ENCODE data around the gene CD302. TPM values are rescaled to one million over a fixed set of nuclear protein-coding genes. Genes with fewer than 3 reads are reported as not detected.

The CD302 gene
- total RNA-seq, 1 experiment from 2014 or later, result 3.3 TPM

DNA sequence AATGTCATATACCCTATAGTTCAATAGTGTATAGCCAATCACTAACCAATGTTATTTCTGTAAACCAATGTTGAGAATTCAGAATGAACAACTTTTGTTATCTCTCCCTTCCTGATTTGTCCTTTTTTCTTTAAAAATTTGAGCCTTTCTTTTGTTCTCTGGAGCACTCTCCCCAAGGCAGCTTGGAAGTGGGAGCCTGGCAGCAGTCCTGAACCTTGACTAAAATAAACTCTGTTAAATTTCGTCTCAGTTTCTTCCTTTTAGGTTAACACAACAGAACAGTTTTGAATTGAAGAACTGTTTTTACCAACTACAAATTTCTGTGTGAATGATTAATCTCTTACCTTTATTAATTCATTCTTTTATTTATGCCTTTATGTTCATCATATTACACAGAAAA lies 35.9 kb downstream of the CD302 start:
- CTCF ChIA-PET, result no interaction called here
- POLR2A ChIA-PET, result no interaction called here
- in situ Hi-C loops (cut with HindIII; ENCODE audit: low pct_unique_long_range_greater_than_20kb, low sequenced_read_pairs) (no loop called here), intact Hi-C loops (cut with micrococcal nuclease; ENCODE audit: unreplicated experiment) (no loop called here)
- ATAC-seq (no peak), DNase-seq (ENCODE audit: low read depth, low spot score) (no peak)
- H3K36me3 ChIP-seq (ENCODE audit: control insufficient read depth, insufficient read depth, low read length), result peaks cover 71% of the 10 kb centered on the region
- no peaks in the 10 kb centered on the region for H3K27me3 ChIP-seq (ENCODE audit: control insufficient read depth, insufficient read depth, low read length)
- H3K4me3 ChIP-seq (ENCODE audit: low read depth in 2 of 2, low read length in 2 of 2), result no peak overlapping the region
- H3K4me1 ChIP-seq (ENCODE audit: control insufficient read depth, insufficient read depth, low read length), result peaks cover 5% of the 10 kb centered on the region; the same call in 1 of the 2 replicates
- no TSS peak for BruUV-seq (replicated peaks)
- H3K27ac ChIP-seq (ENCODE audit: low read length), result no peak overlapping the region
- H3K9me3 ChIP-seq (ENCODE audit: control insufficient read depth, insufficient read depth, low read depth, low read length), result no peaks in the 10 kb centered on the region
- TF ChIP-seq, protein P1, sequence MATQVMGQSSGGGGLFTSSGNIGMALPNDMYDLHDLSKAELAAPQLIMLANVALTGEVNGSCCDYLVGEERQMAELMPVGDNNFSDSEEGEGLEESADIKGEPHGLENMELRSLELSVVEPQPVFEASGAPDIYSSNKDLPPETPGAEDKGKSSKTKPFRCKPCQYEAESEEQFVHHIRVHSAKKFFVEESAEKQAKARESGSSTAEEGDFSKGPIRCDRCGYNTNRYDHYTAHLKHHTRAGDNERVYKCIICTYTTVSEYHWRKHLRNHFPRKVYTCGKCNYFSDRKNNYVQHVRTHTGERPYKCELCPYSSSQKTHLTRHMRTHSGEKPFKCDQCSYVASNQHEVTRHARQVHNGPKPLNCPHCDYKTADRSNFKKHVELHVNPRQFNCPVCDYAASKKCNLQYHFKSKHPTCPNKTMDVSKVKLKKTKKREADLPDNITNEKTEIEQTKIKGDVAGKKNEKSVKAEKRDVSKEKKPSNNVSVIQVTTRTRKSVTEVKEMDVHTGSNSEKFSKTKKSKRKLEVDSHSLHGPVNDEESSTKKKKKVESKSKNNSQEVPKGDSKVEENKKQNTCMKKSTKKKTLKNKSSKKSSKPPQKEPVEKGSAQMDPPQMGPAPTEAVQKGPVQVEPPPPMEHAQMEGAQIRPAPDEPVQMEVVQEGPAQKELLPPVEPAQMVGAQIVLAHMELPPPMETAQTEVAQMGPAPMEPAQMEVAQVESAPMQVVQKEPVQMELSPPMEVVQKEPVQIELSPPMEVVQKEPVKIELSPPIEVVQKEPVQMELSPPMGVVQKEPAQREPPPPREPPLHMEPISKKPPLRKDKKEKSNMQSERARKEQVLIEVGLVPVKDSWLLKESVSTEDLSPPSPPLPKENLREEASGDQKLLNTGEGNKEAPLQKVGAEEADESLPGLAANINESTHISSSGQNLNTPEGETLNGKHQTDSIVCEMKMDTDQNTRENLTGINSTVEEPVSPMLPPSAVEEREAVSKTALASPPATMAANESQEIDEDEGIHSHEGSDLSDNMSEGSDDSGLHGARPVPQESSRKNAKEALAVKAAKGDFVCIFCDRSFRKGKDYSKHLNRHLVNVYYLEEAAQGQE (IDR thresholded peaks at IDR 0.05; ENCODE audit: insufficient read depth in 1 of 2, low read depth in 2 of 2, low read length in 1 of 2), result no peak
- TF ChIP-seq POLR2AphosphoS5 (IDR thresholded peaks at IDR 0.05; ENCODE audit: low read depth, low read length) (no peak), SIN3A (IDR thresholded peaks at IDR 0.05; ENCODE audit: borderline replicate concordance, insufficient read depth, low read depth, low read length) (no peak), TCF7L2 (IDR thresholded peaks at IDR 0.05; ENCODE audit: low read depth, low read length) (no peak)
- TF ChIP-seq, protein P2, sequence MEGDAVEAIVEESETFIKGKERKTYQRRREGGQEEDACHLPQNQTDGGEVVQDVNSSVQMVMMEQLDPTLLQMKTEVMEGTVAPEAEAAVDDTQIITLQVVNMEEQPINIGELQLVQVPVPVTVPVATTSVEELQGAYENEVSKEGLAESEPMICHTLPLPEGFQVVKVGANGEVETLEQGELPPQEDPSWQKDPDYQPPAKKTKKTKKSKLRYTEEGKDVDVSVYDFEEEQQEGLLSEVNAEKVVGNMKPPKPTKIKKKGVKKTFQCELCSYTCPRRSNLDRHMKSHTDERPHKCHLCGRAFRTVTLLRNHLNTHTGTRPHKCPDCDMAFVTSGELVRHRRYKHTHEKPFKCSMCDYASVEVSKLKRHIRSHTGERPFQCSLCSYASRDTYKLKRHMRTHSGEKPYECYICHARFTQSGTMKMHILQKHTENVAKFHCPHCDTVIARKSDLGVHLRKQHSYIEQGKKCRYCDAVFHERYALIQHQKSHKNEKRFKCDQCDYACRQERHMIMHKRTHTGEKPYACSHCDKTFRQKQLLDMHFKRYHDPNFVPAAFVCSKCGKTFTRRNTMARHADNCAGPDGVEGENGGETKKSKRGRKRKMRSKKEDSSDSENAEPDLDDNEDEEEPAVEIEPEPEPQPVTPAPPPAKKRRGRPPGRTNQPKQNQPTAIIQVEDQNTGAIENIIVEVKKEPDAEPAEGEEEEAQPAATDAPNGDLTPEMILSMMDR (IDR thresholded peaks at IDR 0.05), result no peak

DNA sequence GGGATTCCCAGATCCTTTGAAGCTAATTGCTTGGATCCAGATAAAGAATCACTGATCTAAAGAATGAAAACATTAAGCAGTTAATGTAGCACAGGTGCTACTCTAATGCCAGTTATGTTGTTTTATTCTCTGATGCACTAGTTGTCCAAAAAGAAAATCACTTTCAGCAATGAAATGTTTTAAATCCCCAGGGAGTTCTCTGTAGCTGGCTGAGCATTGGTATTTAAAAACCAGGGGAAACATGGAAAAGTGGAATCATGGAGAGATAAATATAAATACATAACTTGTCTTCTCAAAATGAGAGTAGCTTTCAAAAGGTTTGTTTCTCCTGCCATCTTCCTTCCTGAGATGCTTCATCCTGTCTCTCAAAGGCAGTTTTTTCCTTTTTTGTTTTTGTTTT lies 37.7 kb downstream of the CD302 start:
- TF ChIP-seq SIN3A (IDR thresholded peaks at IDR 0.05; ENCODE audit: borderline replicate concordance, insufficient read depth, low read depth, low read length) (no peak), POLR2AphosphoS5 (IDR thresholded peaks at IDR 0.05; ENCODE audit: low read depth, low read length) (no peak)
- TF ChIP-seq, protein P2 (IDR thresholded peaks at IDR 0.05), result no peak
- TF ChIP-seq, protein P1 (IDR thresholded peaks at IDR 0.05; ENCODE audit: insufficient read depth in 1 of 2, low read depth in 2 of 2, low read length in 1 of 2), result no peak
- Histone ChIP-seq H3K36me3 (ENCODE audit: control insufficient read depth, insufficient read depth, low read length) (peaks cover 60% of the 10 kb centered on the region), H3K4me3 (ENCODE audit: low read depth in 2 of 2, low read length in 2 of 2) (no peak overlapping the region), H3K9me3 (ENCODE audit: control insufficient read depth, insufficient read depth, low read depth, low read length) (no peaks in the 10 kb centered on the region), H3K27ac (ENCODE audit: low read length) (no peak overlapping the region), H3K4me1 (ENCODE audit: control insufficient read depth, insufficient read depth, low read length) (peaks cover 5% of the 10 kb centered on the region), H3K27me3 (ENCODE audit: control insufficient read depth, insufficient read depth, low read length) (no peaks in the 10 kb centered on the region)
- in situ Hi-C loops (cut with HindIII; ENCODE audit: low pct_unique_long_range_greater_than_20kb, low sequenced_read_pairs) (no loop called here), intact Hi-C loops (cut with micrococcal nuclease; ENCODE audit: unreplicated experiment) (no loop called here)
- CTCF ChIA-PET, result no interaction called here
- ATAC-seq, result no peak
- POLR2A ChIA-PET, result interaction anchor here (0.5 kb wide), 1 partner anchor 40 kb away, joined by 3 read pairs; no protein-coding TSS in a partner anchor
- no peak for DNase-seq (ENCODE audit: low read depth, low spot score)
- no TSS peak for BruUV-seq (replicated peaks)
